Hematopoietic multipotent progenitor cell treated with erythropoietin and hydrocortisone succinate and interleukin-3 and kit ligand, for 17 days (in vitro differentiated cells): ENCODE measurements around the gene DGKD.

Source experiments
- DNase-seq: peaks from one replicate; pipeline ENCODE4 v3.0.0-alpha.2; 2015; ENCODE audit warnings: low spot score

DGKD gene

GRCh38 chr2:233476651-233477547, 122.6 kb downstream of the DGKD start:
- DNase-seq: no peak

GRCh38 chr2:233477548-233478433, 123.5 kb downstream of the DGKD start:
- DNase-seq: no peak

GRCh38 chr2:233479616-233480489, 125.6 kb downstream of the DGKD start:
- no peak for DNase-seq

- no peak for DNase-seq
Observed at GRCh38 chr2:233480490-233481202, 126.4 kb downstream of the DGKD start.

- DNase-seq: no peak
Observed at GRCh38 chr2:233481368-233482142, 127.3 kb downstream of the DGKD start.

GRCh38 chr2:233482616-233483015, 128.3 kb downstream of the DGKD start:
- no peak for DNase-seq

GRCh38 chr2:233485726-233486125, 131.4 kb downstream of the DGKD start:
- no peak for DNase-seq

GRCh38 chr2:233486357-233486756, 132.1 kb downstream of the DGKD start:
- DNase-seq: no peak

GRCh38 chr2:233486778-233487552, 132.7 kb downstream of the DGKD start:
- no peak for DNase-seq

- DNase-seq: no peak
Observed at GRCh38 chr2:233487748-233488345, 133.6 kb downstream of the DGKD start.

GRCh38 chr2:233489143-233489542, 134.8 kb downstream of the DGKD start:
- DNase-seq: no peak

- no peak for DNase-seq
Observed at GRCh38 chr2:233489666-233490065, 135.4 kb downstream of the DGKD start.

- DNase-seq: no peak
Observed at GRCh38 chr2:233490831-233491230, 136.5 kb downstream of the DGKD start.

- no peak for DNase-seq
Observed at GRCh38 chr2:233491326-233491725, 137.0 kb downstream of the DGKD start.

GRCh38 chr2:233492078-233492477, 137.8 kb downstream of the DGKD start:
- no peak for DNase-seq

- no peak for DNase-seq
Observed at GRCh38 chr2:233492751-233493150, 138.5 kb downstream of the DGKD start.

GRCh38 chr2:233495503-233496496, 141.5 kb downstream of the DGKD start:
- DNase-seq: no peak

GRCh38 chr2:233497692-233498091, 143.4 kb downstream of the DGKD start:
- no peak for DNase-seq
